HG03575 (cell line): Measurements from ENCODE around the gene CSHL1.
"Not testable (repeated sequence)": the region's sequence is repeated elsewhere in the genome, so short reads cannot be mapped to it uniquely, and the experiment has no call there.

ENCODE experiments used
- ATAC-seq: cut with Tn5 transposase; IDR thresholded peaks from one replicate; pipeline ENCODE4 v1.9.1; 2021; ENCODE audit not compliant: unreplicated experiment, insufficient number of reproducible peaks, low FRiP score; ENCODE audit errors: extremely low read depth

Gene CSHL1

DNA sequence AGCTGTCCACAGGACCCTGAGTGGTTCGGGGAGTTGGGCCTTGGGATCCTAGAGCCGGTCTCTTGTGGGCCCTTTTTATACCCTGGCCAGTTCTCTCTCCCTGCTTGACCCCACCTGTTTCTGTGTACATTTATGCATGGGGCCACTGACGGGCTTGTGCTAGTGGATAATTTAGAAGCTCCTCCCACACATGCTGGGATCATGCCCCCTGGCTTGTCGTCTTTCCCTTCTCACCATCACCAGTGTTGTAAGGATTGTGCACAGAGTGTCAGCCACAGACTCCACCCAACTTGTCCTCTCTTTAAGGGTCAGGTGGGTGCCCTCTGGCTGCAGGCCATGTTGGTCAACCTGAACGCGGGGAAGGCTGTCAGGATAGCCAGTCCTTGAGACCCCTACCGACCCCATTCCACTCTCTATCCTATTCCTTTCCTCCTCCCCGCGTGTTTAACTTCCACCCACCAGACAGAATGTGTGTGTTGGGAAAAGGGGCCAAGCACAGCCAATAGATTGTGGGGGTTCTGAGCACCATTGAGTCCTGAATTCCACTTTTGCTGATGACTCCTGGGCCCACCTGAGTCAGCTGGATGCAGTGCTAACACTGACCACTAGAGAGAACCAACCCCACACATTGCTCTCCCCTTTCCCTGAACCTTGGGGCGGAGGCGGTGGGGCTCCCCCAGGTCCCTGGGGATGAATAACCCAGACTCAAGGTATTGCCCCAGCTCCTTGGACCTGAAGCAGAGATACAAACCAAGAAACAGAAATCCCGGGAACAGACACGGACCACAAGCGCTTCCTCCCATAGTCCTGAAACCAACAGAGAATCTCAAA, 14.3 kb downstream of the CSHL1 start, which contains the start of gene CSH1:
CSH1 (minus strand) TSS at position 51 of the 831 bp plus-strand sequence. CDS start 63 bp downstream, outside the sequence.
- ATAC-seq = not testable (repeated sequence)

GRCh38 chr17:63894821-63895220, 16.2 kb downstream of the CSHL1 start:
- ATAC-seq = not testable (repeated sequence)

GRCh38 chr17:63894021-63894420, 17.0 kb downstream of the CSHL1 start:
- not testable (repeated sequence) for ATAC-seq

DNA sequence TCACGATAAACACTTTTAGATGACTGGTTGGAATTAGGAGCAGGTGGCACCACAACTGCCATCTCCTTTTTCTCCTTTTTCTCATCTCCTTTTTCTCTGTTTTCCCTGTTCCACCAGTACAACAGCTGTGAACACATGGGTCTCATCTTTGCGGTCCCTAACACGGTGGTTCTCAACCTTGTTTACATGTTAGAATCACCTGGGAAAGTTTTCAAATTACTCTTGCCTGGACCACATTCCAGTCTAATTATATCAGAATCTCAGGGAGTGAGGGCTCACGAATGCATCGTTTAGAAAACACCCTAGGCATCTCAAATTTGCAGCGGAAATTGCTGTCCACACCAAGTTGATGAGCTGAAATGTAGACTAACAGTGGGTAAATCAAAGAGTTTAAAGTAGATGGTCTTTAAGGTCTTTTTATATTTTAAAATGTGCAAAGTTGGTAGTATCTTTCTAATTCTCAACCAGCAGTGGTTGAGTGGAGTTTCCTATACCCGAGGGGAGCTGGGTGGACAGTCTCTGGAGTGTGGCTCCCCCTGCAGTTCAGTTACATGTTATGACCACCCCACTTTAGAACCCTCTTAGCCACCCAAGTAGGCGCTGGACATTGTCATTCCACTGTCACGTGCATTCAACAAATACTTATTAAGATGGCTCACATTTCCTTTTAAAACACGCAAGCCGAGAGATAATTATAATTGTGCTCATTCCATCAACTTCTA, 18.6 kb downstream of the CSHL1 start:
- ATAC-seq = not testable (repeated sequence)

DNA sequence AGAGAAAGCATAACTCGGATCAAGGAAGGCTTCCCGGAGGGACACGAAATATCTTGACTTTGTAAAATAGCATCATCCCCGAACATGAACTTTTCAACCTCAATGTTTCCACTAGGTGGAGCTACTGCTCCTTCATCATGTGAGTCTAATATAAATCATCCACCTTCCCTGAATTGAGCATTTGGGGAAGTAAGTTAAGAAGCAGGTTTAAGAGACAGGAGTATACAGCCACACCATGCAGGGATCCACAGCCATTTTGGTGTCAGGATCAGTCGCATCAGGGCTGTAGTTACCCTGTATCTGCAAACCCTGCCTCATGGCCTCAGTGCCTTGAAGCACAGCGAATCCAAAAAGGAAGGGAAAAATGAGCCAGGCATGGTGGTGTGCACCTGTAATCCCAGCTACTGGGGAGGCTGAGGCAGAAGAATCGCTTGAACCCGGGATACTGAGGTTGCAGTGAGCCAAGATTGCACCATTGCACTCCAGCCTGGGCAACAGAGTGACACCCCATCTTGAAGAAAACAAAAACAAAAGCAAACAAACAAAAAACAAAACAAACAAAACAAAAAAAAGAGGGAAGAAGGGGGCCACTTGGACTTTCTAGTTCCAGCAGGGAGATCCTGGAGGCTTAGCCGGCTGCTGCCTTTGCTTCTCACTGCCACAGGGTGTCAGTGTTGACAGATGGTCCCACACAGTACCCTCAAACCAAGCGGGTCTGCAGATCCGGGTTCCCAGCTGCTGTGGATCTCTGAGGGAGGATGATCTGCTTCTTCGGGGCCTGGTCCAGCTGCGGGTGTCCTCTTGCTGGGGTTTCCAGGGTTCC, 21.8 kb downstream of the CSHL1 start:
- ATAC-seq = not testable (repeated sequence)

DNA sequence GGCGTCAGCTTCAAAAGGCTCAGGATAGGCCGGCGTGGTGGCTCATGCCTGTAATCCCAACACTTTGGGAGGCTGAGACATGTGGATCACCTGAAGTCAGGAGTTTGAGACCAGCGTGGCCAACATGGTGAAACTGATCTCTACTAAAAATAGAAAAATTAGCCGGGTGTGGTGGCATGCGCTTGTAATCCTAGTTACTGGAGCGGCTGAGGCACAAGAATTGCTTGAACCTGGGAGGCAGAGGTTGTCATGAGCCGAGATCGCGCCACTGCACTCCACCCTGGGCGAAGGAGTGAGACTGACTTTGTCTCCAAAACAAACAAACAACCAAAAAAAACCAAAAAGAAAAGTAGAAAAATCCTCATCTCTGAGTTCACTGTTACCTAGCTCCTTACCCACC, 25.9 kb downstream of the CSHL1 start:
- not testable (repeated sequence) for ATAC-seq

DNA sequence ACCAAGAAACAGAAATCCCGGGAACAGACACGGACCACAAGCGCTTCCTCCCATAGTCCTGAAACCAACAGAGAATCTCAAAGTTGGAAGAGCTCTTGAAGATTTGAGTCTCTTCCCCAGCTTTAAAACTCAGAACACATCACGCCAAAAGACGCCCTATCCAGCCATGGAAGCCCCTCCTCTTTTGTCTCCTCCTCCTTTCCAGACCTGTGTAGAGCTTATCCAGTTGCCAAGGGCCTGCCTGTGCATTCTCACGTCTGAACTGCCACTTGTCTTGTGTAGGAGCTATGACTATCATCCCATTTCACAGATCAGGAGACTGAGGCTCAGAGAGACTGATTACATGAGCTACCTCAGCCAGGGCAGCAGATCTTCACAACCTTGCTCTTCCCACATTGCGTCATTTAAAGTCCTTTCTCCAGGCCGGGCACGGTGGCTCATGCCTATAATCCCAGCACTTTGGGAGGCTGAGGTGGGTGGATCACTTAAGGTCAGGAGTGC, 28.4 kb downstream of the CSHL1 start:
- ATAC-seq = not testable (repeated sequence)

DNA sequence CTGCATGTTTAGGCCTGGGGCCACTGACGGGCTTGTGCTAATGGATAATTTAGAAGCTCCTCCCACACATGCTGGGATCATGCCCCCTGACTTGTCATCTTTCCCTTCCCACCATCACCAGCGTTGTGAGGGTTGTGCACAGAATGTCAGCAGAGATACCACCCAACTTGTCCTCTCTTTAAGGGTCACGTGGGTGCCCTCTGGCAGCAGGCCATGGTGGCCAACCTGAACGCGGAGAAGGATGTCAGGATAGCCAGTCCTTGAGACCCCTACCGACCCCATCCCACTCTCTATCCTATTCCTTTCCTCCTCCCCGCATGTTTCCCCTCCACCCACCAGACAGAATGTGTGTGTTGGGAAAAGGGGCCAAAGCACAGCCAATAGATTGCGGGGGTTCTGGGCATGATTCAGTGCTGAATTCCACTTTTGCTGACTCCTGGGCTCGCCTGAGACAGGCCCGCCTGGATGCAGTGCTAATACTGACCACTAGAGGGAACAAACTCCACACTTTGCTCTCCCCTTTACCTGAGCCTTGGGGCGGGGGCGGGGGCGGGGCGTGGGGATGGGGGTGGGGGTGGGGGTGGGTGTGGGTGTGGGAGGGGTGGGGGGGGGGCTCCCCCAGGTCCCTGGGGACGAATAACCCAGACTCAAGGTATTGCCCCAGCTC, 29.0 kb downstream of the CSHL1 start, which contains the start of gene GH2:
GH2 (minus strand) TSS at position 10 of the 667 bp plus-strand sequence. CDS start 143 bp downstream, outside the sequence.
- ATAC-seq = no peak

GRCh38 chr17:63881337-63881736, 29.7 kb downstream of the CSHL1 start:
- ATAC-seq = not testable (repeated sequence)

GRCh38 chr17:63880706-63881105, 30.4 kb downstream of the CSHL1 start:
- no peak for ATAC-seq

DNA sequence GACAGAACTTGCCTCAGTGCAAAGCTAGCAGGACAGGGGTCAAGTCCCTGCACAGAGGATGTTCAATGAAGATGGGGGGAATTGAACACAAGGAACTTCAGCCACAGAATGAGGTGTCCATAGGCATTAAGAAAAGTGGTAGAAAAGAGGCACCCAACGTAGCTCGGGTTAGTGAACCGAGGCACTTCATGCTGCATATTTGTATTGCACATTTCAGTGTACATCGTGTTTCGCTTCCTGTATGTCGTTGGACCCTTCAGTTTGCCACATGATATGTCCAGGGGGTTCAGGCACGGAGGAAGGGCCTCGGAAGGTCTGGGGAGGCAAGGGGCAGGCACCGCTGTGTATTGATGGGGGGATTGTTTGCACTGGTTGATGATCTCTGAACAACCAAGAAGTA, 32.6 kb downstream of the CSHL1 start:
- ATAC-seq = not testable (repeated sequence)

DNA sequence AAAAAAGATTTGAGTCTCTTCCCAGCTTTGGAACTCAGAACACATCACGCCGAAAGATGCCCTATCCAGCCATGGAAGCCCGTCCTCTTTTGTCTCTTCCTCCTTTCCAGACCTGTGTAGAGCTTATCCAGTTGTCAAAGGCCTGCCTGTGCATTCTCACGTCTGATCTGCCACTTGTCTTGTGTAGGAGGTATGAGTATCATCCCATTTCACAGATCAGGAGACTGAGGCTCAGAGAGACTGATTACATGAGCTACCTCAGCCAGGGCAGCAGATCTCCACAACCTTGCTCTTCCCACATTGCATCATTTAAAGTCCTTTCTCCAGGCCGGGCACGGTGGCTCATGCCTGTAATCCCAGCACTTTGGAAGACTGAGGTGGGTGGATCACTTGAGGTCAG, 36.4 kb downstream of the CSHL1 start:
- ATAC-seq = not testable (repeated sequence)

DNA sequence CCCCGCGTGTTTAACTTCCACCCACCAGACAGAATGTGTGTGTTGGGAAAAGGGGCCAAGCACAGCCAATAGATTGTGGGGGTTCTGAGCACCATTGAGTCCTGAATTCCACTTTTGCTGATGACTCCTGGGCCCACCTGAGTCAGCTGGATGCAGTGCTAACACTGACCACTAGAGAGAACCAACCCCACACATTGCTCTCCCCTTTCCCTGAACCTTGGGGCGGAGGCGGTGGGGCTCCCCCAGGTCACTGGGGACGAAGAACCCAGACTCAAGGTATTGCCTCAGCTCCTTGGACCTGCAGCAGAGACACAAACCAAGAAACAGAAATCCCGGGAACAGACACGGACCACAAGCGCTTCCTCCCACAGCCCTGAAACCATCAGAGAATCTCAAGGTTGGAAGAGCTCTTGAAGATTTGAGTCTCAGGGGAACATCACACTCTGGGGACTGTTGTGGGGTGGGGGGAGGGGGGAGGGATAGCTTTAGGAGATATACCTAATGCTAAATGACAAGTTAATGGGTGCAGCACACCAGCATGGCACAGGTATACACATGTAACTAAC, 36.9 kb downstream of the CSHL1 start:
- not testable (repeated sequence) for ATAC-seq

DNA sequence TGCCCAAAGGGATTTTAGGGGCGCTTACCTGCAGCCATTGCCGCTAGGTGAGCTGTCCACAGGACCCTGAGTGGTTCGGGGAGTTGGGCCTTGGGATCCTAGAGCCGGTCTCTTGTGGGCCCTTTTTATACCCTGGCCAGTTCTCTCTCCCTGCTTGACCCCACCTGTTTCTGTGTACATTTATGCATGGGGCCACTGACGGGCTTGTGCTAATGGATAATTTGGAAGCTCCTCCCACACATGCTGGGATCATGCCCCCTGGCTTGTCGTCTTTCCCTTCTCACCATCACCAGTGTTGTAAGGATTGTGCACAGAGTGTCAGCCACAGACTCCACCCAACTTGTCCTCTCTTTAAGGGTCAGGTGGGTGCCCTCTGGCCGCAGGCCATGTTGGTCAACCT, 37.5 kb downstream of the CSHL1 start, which contains the start of gene CSH2:
CSH2 (minus strand) TSS at position 101 of the 400 bp plus-strand sequence; CDS start at position 38, 63 bp downstream.
- not testable (repeated sequence) for ATAC-seq

DNA sequence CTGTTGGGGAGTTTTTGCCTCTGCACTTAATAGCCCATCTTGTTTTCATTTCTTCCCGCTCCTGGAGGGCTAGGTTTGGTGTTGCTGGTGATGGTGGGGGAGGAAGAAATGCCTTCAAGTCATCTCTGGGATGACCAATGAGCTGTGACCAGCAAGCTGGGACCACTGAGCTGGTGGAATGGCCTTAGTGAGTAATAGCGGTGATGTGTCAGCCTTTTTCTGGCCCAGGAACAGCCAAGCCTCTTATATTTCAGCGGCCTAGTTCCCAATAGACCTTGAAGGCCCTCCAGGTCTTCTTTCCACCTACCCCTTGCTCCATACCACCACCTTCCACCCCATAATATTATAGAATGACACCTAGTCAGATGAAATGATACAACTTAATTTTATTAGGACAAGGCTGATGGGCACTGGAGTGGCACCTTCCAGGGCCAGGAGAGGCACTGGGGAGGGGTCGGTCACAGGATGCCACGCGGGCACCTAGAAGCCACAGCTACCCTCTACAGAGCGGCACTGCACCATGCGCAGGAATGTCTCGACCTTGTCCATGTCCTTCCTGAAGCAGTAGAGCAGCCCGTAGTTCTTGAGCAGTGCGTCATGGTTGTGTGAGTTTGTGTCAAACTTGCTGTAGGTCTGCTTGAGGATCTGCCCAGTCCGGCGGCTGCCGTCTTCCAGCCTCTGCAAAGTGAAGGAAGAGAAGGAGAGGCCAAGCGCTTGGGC, 39.3 kb downstream of the CSHL1 start:
- ATAC-seq = not testable (repeated sequence)

DNA sequence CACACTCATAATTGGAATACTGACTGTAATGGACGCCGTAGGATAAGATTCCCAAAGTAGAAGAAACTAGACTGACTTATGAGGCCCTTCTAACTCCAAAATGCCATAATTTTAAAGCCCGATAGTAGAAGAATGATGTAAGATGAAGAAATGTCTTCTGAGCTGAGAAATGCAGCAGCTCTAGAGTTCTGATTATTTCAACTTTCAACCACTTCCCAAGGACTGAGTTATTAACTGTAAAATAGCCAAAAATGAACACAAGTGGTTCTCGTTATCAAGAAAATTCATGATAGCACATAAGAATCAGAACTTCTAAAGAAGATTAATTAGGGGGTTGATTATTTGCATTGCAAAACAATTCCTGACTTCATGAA, 40.8 kb downstream of the CSHL1 start:
- not testable (repeated sequence) for ATAC-seq

GRCh38 chr17:63869491-63870291, 41.4 kb downstream of the CSHL1 start:
- not testable (repeated sequence) for ATAC-seq
